HG03571 (cell line): ENCODE results near the gene CD44.

Experiments used
- ATAC-seq: cut with Tn5 transposase; IDR thresholded peaks from one replicate; pipeline ENCODE4 v1.9.1; 2021; ENCODE audit not compliant: unreplicated experiment

The CD44 gene

GRCh38 chr11:35234460-35235156 is 95.6 kb downstream of the CD44 start:
- no peak for ATAC-seq

- no peak for ATAC-seq
Observed at GRCh38 chr11:35235157-35235468, 96.1 kb downstream of the CD44 start.

GRCh38 chr11:35235498-35235897 is 96.5 kb downstream of the CD44 start:
- ATAC-seq, result no peak

GRCh38 chr11:35235936-35236666 is 97.1 kb downstream of the CD44 start:
- no peak for ATAC-seq

GRCh38 chr11:35236667-35237003 is 97.7 kb downstream of the CD44 start:
- no peak for ATAC-seq

- ATAC-seq, result no peak
Observed at GRCh38 chr11:35237351-35237750, 98.4 kb downstream of the CD44 start.

GRCh38 chr11:35237860-35238715 is 99.1 kb downstream of the CD44 start:
- no peak for ATAC-seq

- ATAC-seq, result no peak
Observed at GRCh38 chr11:35238882-35239281, 99.9 kb downstream of the CD44 start.

- ATAC-seq, result no peak
Observed at GRCh38 chr11:35239471-35240075, 100.6 kb downstream of the CD44 start.

GRCh38 chr11:35241083-35241482 is 102.1 kb downstream of the CD44 start:
- no peak for ATAC-seq

GRCh38 chr11:35241531-35241930 is 102.6 kb downstream of the CD44 start:
- no peak for ATAC-seq

- no peak for ATAC-seq
Observed at GRCh38 chr11:35242412-35243242, 103.7 kb downstream of the CD44 start.

- no peak for ATAC-seq
Observed at GRCh38 chr11:35243774-35244173, 104.8 kb downstream of the CD44 start.

- no peak for ATAC-seq
Observed at GRCh38 chr11:35245056-35245455, 106.1 kb downstream of the CD44 start.

GRCh38 chr11:35245786-35246185 is 106.8 kb downstream of the CD44 start:
- no peak for ATAC-seq

GRCh38 chr11:35246745-35247144 is 107.8 kb downstream of the CD44 start:
- no peak for ATAC-seq

GRCh38 chr11:35247428-35247827 is 108.5 kb downstream of the CD44 start:
- no peak for ATAC-seq

GRCh38 chr11:35247863-35248262 is 108.9 kb downstream of the CD44 start:
- no peak for ATAC-seq

- no peak for ATAC-seq
Observed at GRCh38 chr11:35248558-35249323, 109.8 kb downstream of the CD44 start.

- no peak for ATAC-seq
Observed at GRCh38 chr11:35250192-35250591, 111.2 kb downstream of the CD44 start.
